GM23248 (cell line): Measurements from ENCODE around the gene ZMAT5. TPM values are rescaled to one million over a fixed set of nuclear protein-coding genes. Genes with fewer than 3 reads are reported as not detected.

Experiments
- DNase-seq: peaks from one replicate; pipeline ENCODE4 v3.0.0-alpha.2; 2015
- H2AFZ ChIP-seq: fragments of 200-600 bp; sonication (generic); 2 replicates; pipeline ENCODE4 v1.6.1; 2016; ENCODE audit warnings: antibody characterized with exemption
- H3F3A ChIP-seq: fragments of 200-600 bp; sonication (generic); 2 replicates; pipeline ENCODE4 v1.6.1; 2016; ENCODE audit warnings: mild to moderate bottlenecking, antibody characterized with exemption, mixed run types; ENCODE audit not compliant: insufficient read depth
- H3K27ac ChIP-seq: fragments of 200-600 bp; sonication (generic); 2 replicates; pipeline ENCODE4 v1.5.1; 2016; ENCODE audit warnings: mild to moderate bottlenecking
- H3K27me3 ChIP-seq: fragments of 200-600 bp; sonication (generic); replicated peaks from 2 replicates; pipeline ENCODE4 v1.6.1; 2016; ENCODE audit warnings: mild to moderate bottlenecking; ENCODE audit not compliant: insufficient read depth
- H3K36me3 ChIP-seq: fragments of 200-600 bp; sonication (generic); 2 replicates; pipeline ENCODE4 v1.6.1; 2016; ENCODE audit warnings: low read depth, mild to moderate bottlenecking
- H3K4me1 ChIP-seq: fragments of 200-600 bp; sonication (generic); 2 replicates; pipeline ENCODE4 v1.6.1; 2016; ENCODE audit warnings: mild to moderate bottlenecking; ENCODE audit not compliant: insufficient read depth
- H3K4me2 ChIP-seq: fragments of 200-600 bp; sonication (generic); one replicate; pipeline ENCODE4 v1.6.1; 2016; ENCODE audit warnings: mild to moderate bottlenecking; ENCODE audit not compliant: unreplicated experiment
- H3K4me3 ChIP-seq: fragments of 200-600 bp; sonication (generic); 2 replicates; pipeline ENCODE4 v1.5.1; 2016; ENCODE audit warnings: mild to moderate bottlenecking
- H3K79me2 ChIP-seq: fragments of 200-600 bp; sonication (generic); 2 replicates; pipeline ENCODE4 v1.6.1; 2016; ENCODE audit warnings: mild to moderate bottlenecking; ENCODE audit not compliant: insufficient read depth
- H3K9ac ChIP-seq: fragments of 200-600 bp; sonication (generic); 2 replicates; pipeline ENCODE4 v1.6.1; 2016; ENCODE audit warnings: mild to moderate bottlenecking
- H3K9me2 ChIP-seq: fragments of 200-600 bp; sonication (generic); 2 replicates; pipeline ENCODE4 v1.6.1; 2016; ENCODE audit warnings: mixed run types, mild to moderate bottlenecking, moderate library complexity; ENCODE audit not compliant: insufficient read depth
- H3K9me3 ChIP-seq: fragments of 200-600 bp; sonication (generic); one replicate; pipeline ENCODE4 v1.6.1; 2017; ENCODE audit warnings: low read depth
- H4K20me1 ChIP-seq: fragments of 200-600 bp; sonication (generic); 2 replicates; pipeline ENCODE4 v1.6.0; 2016; ENCODE audit not compliant: insufficient read depth
- EZH2 ChIP-seq: fragments of 200-600 bp; sonication (generic); IDR thresholded peaks from 2 replicates; pipeline ENCODE4 v1.6.1; 2018; ENCODE audit warnings: antibody characterized with exemption, mild to moderate bottlenecking; ENCODE audit not compliant: insufficient read depth, poor library complexity, severe bottlenecking
- EZH2phosphoT487 ChIP-seq: fragments of 200-600 bp; sonication (generic); IDR thresholded peaks from 2 replicates; pipeline ENCODE4 v1.6.1; 2018; ENCODE audit warnings: antibody characterized with exemption, moderate library complexity, mild to moderate bottlenecking, low read depth; ENCODE audit not compliant: insufficient read depth
- WGBS, 2 experiments: methylation state at CpG; one replicate each; pipeline ENCODE4 v1.1.6; 2015 to 2017; ENCODE audit warnings: low lambda C conversion rate in 2 of 2, low coverage in 1 of 2; ENCODE audit errors: missing lambda C conversion rate in 2 of 2; 5-methylcytosine and 5-hydroxymethylcytosine counted together
- in situ Hi-C: fragments of 300-500 bp; cut with MboI; formaldehyde crosslinking; loops from 2 replicates; pipeline ENCODE4 v1.15.0; 2020
- polyA plus RNA-seq: library from polyadenylated mRNA; unstranded; fragments of >200 nt; fragmentation: Nextera tagmentation; extraction: Ambion mirVana; gene quantifications from 2 replicates; pipeline ENCODE4 v1.2.1, GENCODE V29; 2016
- total RNA-seq: library from RNA; depleted of rRNA; stranded (reverse); fragments of >200 nt; shearing (Covaris generic); gene quantifications from 2 replicates; pipeline ENCODE4 v1.2.3, GENCODE V29; 2014

The ZMAT5 gene
- total and polyA plus RNA-seq, 2 experiments from 2014 or later: 11.3 to 35.8 TPM

- in situ Hi-C loops: no loop called here
- peaks cover 19% of the 10 kb centered on the region for H3K4me1 ChIP-seq
- peak overlapping the region; percentile 60 for H3K9ac ChIP-seq
- no peaks in the 10 kb centered on the region for H3K9me2 ChIP-seq
- H3K27me3 ChIP-seq: no peaks in the 10 kb centered on the region
- TF ChIP-seq EZH2phosphoT487 (no peak), EZH2 (no peak)
- H4K20me1 ChIP-seq: no peaks in the 10 kb centered on the region
- peaks cover 15% of the 10 kb centered on the region for H3F3A ChIP-seq
- H3K36me3 ChIP-seq: peaks cover 4% of the 10 kb centered on the region; the same call in 1 of the 2 replicates
- H3K9me3 ChIP-seq: no peaks in the 10 kb centered on the region
- peak; percentile 98 for DNase-seq
- H3K27ac ChIP-seq: peak overlapping the region; percentile 81
- 5% methylated on average over 8 of the region's 8 CpGs for WGBS, 2 experiments
- peak overlapping the region; percentile 42 for H3K4me3 ChIP-seq
- peak overlapping the region; percentile 74 for H3K4me2 ChIP-seq
- no peaks in the 10 kb centered on the region; the same call in 1 of the 2 replicates for H3K79me2 ChIP-seq
- peak overlapping the region; percentile 63 for H2AFZ ChIP-seq
Measured at GRCh38 chr22:29799217-29799680, 32.4 kb upstream of the ZMAT5 start.

- in situ Hi-C loops: no loop called here
- peak overlapping the region; percentile 42 for H3K4me3 ChIP-seq
- DNase-seq: no peak
Measured at GRCh38 chr22:29798801-29799200, 32.0 kb upstream of the ZMAT5 start.

GRCh38 chr22:29798318-29798717 is 31.5 kb upstream of the ZMAT5 start:
- H3K27ac ChIP-seq: no peak overlapping the region
- peaks cover 15% of the 10 kb centered on the region for H3F3A ChIP-seq
- H3K36me3 ChIP-seq: no peaks in the 10 kb centered on the region; the same call in 1 of the 2 replicates
- TF ChIP-seq EZH2 (no peak), EZH2phosphoT487 (no peak)
- H3K4me2 ChIP-seq: peak overlapping the region; percentile 74
- no peak overlapping the region for H3K9ac ChIP-seq
- H4K20me1 ChIP-seq: no peaks in the 10 kb centered on the region
- no peak overlapping the region for H2AFZ ChIP-seq
- H3K27me3 ChIP-seq: no peaks in the 10 kb centered on the region
- H3K4me1 ChIP-seq: peaks cover 19% of the 10 kb centered on the region
- 86 to 88% methylated on average over 6 of the region's 6 CpGs for WGBS, 2 experiments
- H3K79me2 ChIP-seq: no peaks in the 10 kb centered on the region; the same call in 1 of the 2 replicates
- no peaks in the 10 kb centered on the region for H3K9me2 ChIP-seq
- DNase-seq: no peak
- H3K9me3 ChIP-seq: no peaks in the 10 kb centered on the region
- in situ Hi-C loops: no loop called here
- H3K4me3 ChIP-seq: no peak overlapping the region

More at GRCh38 chr22:29798801-29799200, 32.0 kb upstream of the ZMAT5 start:
- Histone ChIP-seq H3K79me2 (no peaks in the 10 kb centered on the region; the same call in 1 of the 2 replicates), H3K36me3 (no peaks in the 10 kb centered on the region; the same call in 1 of the 2 replicates), H3K27me3 (no peaks in the 10 kb centered on the region), H2AFZ (peak overlapping the region; percentile 63), H3K9me2 (no peaks in the 10 kb centered on the region), H3K9ac (peak overlapping the region; percentile 55), H3K9me3 (no peaks in the 10 kb centered on the region), H3K27ac (peak overlapping the region; percentile 81), H3K4me2 (peak overlapping the region; percentile 74), H3F3A (peaks cover 15% of the 10 kb centered on the region), H3K4me1 (peaks cover 19% of the 10 kb centered on the region), H4K20me1 (no peaks in the 10 kb centered on the region)
- TF ChIP-seq EZH2phosphoT487: no peak
- no peak for TF ChIP-seq EZH2
- WGBS, 2 experiments: 43 to 48% methylated on average over 2 of the region's 2 CpGs

GRCh38 chr22:29797351-29797750 is 30.5 kb upstream of the ZMAT5 start:
- Histone ChIP-seq H3K9me3 (no peaks in the 10 kb centered on the region), H3K27ac (no peak overlapping the region), H3K4me1 (peaks cover 19% of the 10 kb centered on the region), H3K9ac (no peak overlapping the region), H2AFZ (no peak overlapping the region), H3K36me3 (no peaks in the 10 kb centered on the region; the same call in 1 of the 2 replicates), H3F3A (peaks cover 15% of the 10 kb centered on the region), H3K79me2 (no peaks in the 10 kb centered on the region; the same call in 1 of the 2 replicates), H3K4me2 (no peak overlapping the region), H3K9me2 (no peaks in the 10 kb centered on the region), H4K20me1 (no peaks in the 10 kb centered on the region), H3K4me3 (no peak overlapping the region), H3K27me3 (no peaks in the 10 kb centered on the region)
- no peak for DNase-seq
- 94 to 95% methylated on average over 3 of the region's 3 CpGs for WGBS, 2 experiments
- TF ChIP-seq EZH2 (no peak), EZH2phosphoT487 (no peak)
- in situ Hi-C loops: no loop called here
